GM12878 (cell line): ENCODE measurements around the gene ACTR1A. TPM values are rescaled to one million over a fixed set of nuclear protein-coding genes. Genes with fewer than 3 reads are reported as not detected.
A peak's percentile ranks its signal among the peaks of the same experiment; 100 is the strongest.

Experiments
- FOXM1 ChIP-seq: IDR thresholded peaks from 2 replicates; pipeline ENCODE4 v1.6.1; 2012; ENCODE audit warnings: low read depth, mild to moderate bottlenecking, inconsistent platforms, low read length, moderate library complexity
- HDAC6 ChIP-seq: fragments of 200-600 bp; sonication (generic); IDR thresholded peaks from one replicate; pipeline ENCODE4 v1.8.0; 2017; ENCODE audit warnings: antibody characterized with exemption; ENCODE audit not compliant: unreplicated experiment
- NFYA ChIP-seq: IDR thresholded peaks from 2 replicates; pipeline ENCODE4 v1.6.1; 2011; ENCODE audit warnings: low read depth, mild to moderate bottlenecking, low read length, improper control_type of control experiment, borderline replicate concordance
- SPI1 ChIP-seq: IDR thresholded peaks from 2 replicates; pipeline ENCODE4 v1.6.1; 2011; ENCODE audit warnings: low read depth, mild to moderate bottlenecking, low read length, moderate library complexity, borderline replicate concordance; ENCODE audit not compliant: insufficient read depth
- SREBF2 ChIP-seq: IDR thresholded peaks from 2 replicates; pipeline ENCODE4 v1.6.1; 2012; ENCODE audit warnings: mild to moderate bottlenecking, low read length
- STAT1 ChIP-seq: fragments of 450-650 bp; conservative IDR thresholded peaks from 2 replicates; pipeline ENCODE4 v1.6.1; 2014; ENCODE audit warnings: antibody characterized with exemption, mild to moderate bottlenecking
- polyA plus RNA-seq, 11 experiments: library from polyadenylated mRNA; depleted of rRNA in 4 of 11; unstranded in 6 of 11; stranded (reverse) in 5 of 11; fragments of >200 nt; fragmentation: Nextera tagmentation in 4 of 11; fragmentation: Illumina TruSeq in 1 of 11; extraction: Ambion mirVana in 4 of 11; extraction: Trizol in 1 of 11; gene quantifications; 1 replicate in 1 of 11; 2 replicates in 10 of 11; pipeline versions ENCODE4 v1.2.1 to v1.2.3, GENCODE V29; 2011 to 2016; ENCODE audit warnings: inconsistent platforms in 2 of 11, missing spikeins in 2 of 11, low read depth in 1 of 11
- total RNA-seq, 4 experiments: library from RNA; depleted of rRNA in 3 of 4; stranded (reverse); fragments of >200 nt in 3 of 4; fragmentation: Illumina TruSeq in 1 of 4; extraction: Trizol in 1 of 4; gene quantifications; 2 replicates each; pipeline versions ENCODE4 v1.2.1 to v1.2.3, GENCODE V29; 2013 to 2021
- TF ChIP-seq, protein P1 (sequence below): IDR thresholded peaks from 2 replicates; pipeline ENCODE4 v1.6.1; 2012; ENCODE audit warnings: low read depth, low read length, improper control_type of control experiment
- TF ChIP-seq, protein P2 (sequence below): fragments of 450-650 bp; IDR thresholded peaks from 2 replicates; pipeline ENCODE4 v1.6.1; 2018; ENCODE audit warnings: mild to moderate bottlenecking, low read depth, moderate library complexity; ENCODE audit not compliant: partially characterized antibody

Gene ACTR1A
- total and polyA plus RNA-seq, 10 of the 15 experiments (the other 5 are each of a cell fraction or from before 2014, with no cell fraction given): 43.0 to 110 (median 78.9) TPM

DNA sequence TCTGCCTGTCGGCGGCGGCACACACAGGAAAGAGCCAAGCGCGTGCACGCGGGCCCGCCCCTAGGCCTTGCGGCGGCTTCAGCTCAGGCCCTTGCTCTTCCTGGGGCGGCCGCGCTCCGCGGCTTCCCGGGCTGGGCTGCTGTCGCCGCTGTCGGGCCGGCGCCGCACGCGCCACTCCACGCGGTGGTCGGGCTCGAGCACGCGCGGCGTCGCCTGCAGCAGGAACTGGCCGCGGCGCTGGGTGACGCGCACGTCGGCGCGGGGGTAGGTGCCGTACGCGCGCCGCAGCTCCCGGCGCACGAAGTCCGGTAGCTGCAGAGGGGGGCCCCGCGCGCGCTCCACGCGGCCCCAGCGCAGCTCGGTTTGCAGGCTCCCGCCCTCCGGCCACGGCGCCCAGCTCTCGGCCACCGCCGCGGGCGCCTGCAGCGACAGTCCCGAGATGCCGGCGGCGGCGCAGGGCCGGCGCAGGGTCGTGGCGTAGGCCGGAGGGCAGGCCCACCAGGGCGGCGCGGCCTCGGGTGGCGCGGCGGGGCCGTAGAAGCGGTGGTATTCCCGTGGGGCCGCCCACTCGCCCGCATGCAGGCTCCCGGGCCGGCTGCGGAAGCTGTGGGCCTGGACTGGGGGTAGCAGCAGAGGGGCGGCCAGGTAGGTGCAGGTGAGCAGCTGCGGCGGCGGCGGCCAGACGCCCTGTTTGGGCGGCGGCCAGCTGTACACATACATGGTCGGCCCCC lies 52.0 kb downstream of the ACTR1A start (continued):
- TF ChIP-seq, protein P1, sequence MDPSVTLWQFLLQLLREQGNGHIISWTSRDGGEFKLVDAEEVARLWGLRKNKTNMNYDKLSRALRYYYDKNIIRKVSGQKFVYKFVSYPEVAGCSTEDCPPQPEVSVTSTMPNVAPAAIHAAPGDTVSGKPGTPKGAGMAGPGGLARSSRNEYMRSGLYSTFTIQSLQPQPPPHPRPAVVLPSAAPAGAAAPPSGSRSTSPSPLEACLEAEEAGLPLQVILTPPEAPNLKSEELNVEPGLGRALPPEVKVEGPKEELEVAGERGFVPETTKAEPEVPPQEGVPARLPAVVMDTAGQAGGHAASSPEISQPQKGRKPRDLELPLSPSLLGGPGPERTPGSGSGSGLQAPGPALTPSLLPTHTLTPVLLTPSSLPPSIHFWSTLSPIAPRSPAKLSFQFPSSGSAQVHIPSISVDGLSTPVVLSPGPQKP: 0 out of 2 replicates have a peak, but pooled peaks have one; percentile 16
- TF ChIP-seq, protein P2, sequence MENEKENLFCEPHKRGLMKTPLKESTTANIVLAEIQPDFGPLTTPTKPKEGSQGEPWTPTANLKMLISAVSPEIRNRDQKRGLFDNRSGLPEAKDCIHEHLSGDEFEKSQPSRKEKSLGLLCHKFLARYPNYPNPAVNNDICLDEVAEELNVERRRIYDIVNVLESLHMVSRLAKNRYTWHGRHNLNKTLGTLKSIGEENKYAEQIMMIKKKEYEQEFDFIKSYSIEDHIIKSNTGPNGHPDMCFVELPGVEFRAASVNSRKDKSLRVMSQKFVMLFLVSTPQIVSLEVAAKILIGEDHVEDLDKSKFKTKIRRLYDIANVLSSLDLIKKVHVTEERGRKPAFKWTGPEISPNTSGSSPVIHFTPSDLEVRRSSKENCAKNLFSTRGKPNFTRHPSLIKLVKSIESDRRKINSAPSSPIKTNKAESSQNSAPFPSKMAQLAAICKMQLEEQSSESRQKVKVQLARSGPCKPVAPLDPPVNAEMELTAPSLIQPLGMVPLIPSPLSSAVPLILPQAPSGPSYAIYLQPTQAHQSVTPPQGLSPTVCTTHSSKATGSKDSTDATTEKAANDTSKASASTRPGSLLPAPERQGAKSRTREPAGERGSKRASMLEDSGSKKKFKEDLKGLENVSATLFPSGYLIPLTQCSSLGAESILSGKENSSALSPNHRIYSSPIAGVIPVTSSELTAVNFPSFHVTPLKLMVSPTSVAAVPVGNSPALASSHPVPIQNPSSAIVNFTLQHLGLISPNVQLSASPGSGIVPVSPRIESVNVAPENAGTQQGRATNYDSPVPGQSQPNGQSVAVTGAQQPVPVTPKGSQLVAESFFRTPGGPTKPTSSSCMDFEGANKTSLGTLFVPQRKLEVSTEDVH: no peak
- no peak for TF ChIP-seq SREBF2
- no peak for TF ChIP-seq STAT1
- no peak for TF ChIP-seq HDAC6
- no peak for TF ChIP-seq NFYA
- no peak for TF ChIP-seq FOXM1
- TF ChIP-seq SPI1: no peak; the same call in 1 of the 2 replicates
